Gastroesophageal sphincter (tissue), 3 donors: ENCODE data around the gene ITGB2.

Experiments
- CTCF ChIP-seq, 4 experiments: fragments of 200-600 bp in 2 of 4; fragments of 450-650 bp in 2 of 4; sonication (generic) in 1 of 4; IDR thresholded peaks; one replicate each; pipeline ENCODE4 v1.5.1; 2017 to 2019; ENCODE audit warnings: antibody characterized with exemption in 4 of 4, mild to moderate bottlenecking in 2 of 4, moderate library complexity in 2 of 4
- EP300 ChIP-seq: sonication (generic); formaldehyde crosslinking; IDR thresholded peaks from one replicate; pipeline ENCODE4 v1.6.1; 2017; ENCODE audit warnings: antibody characterized with exemption, mild to moderate bottlenecking
- POLR2A ChIP-seq, 2 donors: fragments of 450-650 bp; IDR thresholded peaks; one replicate each; pipeline ENCODE4 v1.6.1; 2017; ENCODE audit warnings: antibody characterized with exemption in 2 of 2, mild to moderate bottlenecking in 2 of 2, moderate library complexity in 1 of 2
- POLR2AphosphoS5 ChIP-seq: sonication (generic); formaldehyde crosslinking; IDR thresholded peaks from one replicate; pipeline ENCODE4 v1.6.1; 2017; ENCODE audit warnings: antibody characterized with exemption

- TF ChIP-seq CTCF (IDR thresholded peaks at IDR 0.05) (no peak), POLR2A (IDR thresholded peaks at IDR 0.05) (no peak), POLR2AphosphoS5 (no peak), EP300 (no peak)
These were observed 4.1 kb upstream of the ITGB2 start for GRCh38 chr21:44924606-44925377.
